Vagina (tissue), 2 donors: ENCODE results near the gene PYGM.

ENCODE experiments used
- CTCF ChIP-seq, 3 experiments: fragments of 450-650 bp in 2 of 3; fragments of 200-600 bp in 1 of 3; sonication (generic) in 1 of 3; IDR thresholded peaks; one replicate each; pipeline ENCODE4 v1.5.1; 2017 to 2019; ENCODE audit warnings: antibody characterized with exemption in 3 of 3, mild to moderate bottlenecking in 2 of 3, moderate library complexity in 2 of 3
- POLR2A ChIP-seq, 2 donors: fragments of 450-650 bp; IDR thresholded peaks; one replicate each; pipeline ENCODE4 v1.6.1; 2017; ENCODE audit warnings: antibody characterized with exemption in 2 of 2, mild to moderate bottlenecking in 2 of 2, moderate library complexity in 2 of 2
- POLR2AphosphoS5 ChIP-seq, 2 donors: sonication (generic); formaldehyde crosslinking; IDR thresholded peaks; one replicate each; pipeline ENCODE4 v1.9.0; 2017; ENCODE audit warnings: antibody characterized with exemption in 2 of 2, mild to moderate bottlenecking in 2 of 2, low read depth in 1 of 2; ENCODE audit not compliant: insufficient read depth in 1 of 2

GRCh38 chr11:64787526-64788320 is 27.9 kb upstream of the PYGM start:
- peak; percentile 23 to 31 (median 26) for TF ChIP-seq CTCF (IDR thresholded peaks at IDR 0.05)
- no peak for TF ChIP-seq POLR2A (IDR thresholded peaks at IDR 0.05)
- no peak for TF ChIP-seq POLR2AphosphoS5 (IDR thresholded peaks at IDR 0.05; ENCODE audit: insufficient read depth in 1 of 2, low read depth in 1 of 2)
